Neural cell (in vitro differentiated cells): ENCODE data around the gene SUPT3H. TPM values are rescaled to one million over a fixed set of nuclear protein-coding genes. Genes with fewer than 3 reads are reported as not detected.

Source experiments
- H2AFZ ChIP-seq: fragments of 200-600, 300-800 bp; sonication (generic), shearing (Covaris generic); 2 replicates; pipeline ENCODE4 v1.6.0; 2014; ENCODE audit warnings: low read depth, mild to moderate bottlenecking, antibody characterized with exemption, low read length, moderate library complexity
- H3F3A ChIP-seq: fragments of 200-600 bp; shearing (Covaris generic); 2 replicates; pipeline ENCODE4 v1.6.1; 2016; ENCODE audit warnings: mild to moderate bottlenecking, moderate library complexity, mixed read lengths, antibody characterized with exemption, low read length; ENCODE audit not compliant: insufficient read depth, poor library complexity, severe bottlenecking
- H3K27ac ChIP-seq: fragments of 200-600, 300-800 bp; sonication (generic), shearing (Covaris generic); 2 replicates; pipeline ENCODE4 v1.5.1; 2014; ENCODE audit warnings: mild to moderate bottlenecking, low read length, moderate library complexity
- H3K27me3 ChIP-seq: fragments of 300-800, 200-600 bp; sonication (generic), shearing (Covaris generic); 2 replicates; pipeline ENCODE4 v1.6.0; 2014; ENCODE audit warnings: mild to moderate bottlenecking, low read depth, low read length, moderate library complexity; ENCODE audit not compliant: insufficient read depth
- H3K36me3 ChIP-seq: fragments of 300-800, 200-600 bp; sonication (generic), shearing (Covaris generic); 2 replicates; pipeline ENCODE4 v1.5.1; 2014; ENCODE audit warnings: mild to moderate bottlenecking, antibody characterized with exemption, low read length, moderate library complexity; ENCODE audit not compliant: insufficient read depth
- H3K4me2 ChIP-seq: fragments of 300-800, 200-600 bp; sonication (generic), shearing (Covaris generic); 2 replicates; pipeline ENCODE4 v1.6.0; 2014; ENCODE audit warnings: mild to moderate bottlenecking, low read length
- H3K4me3 ChIP-seq: fragments of 300-800, 200-600 bp; sonication (generic), shearing (Covaris generic); 2 replicates; pipeline ENCODE4 v1.5.1; 2014; ENCODE audit warnings: mild to moderate bottlenecking, low read length, moderate library complexity
- H3K79me2 ChIP-seq: fragments of 200-600 bp; shearing (Covaris generic); replicated peaks from 2 replicates; pipeline ENCODE4 v1.6.0; 2014; ENCODE audit warnings: mild to moderate bottlenecking, low read length, moderate library complexity; ENCODE audit not compliant: insufficient read depth
- H3K9ac ChIP-seq: fragments of 300-800, 200-600 bp; sonication (generic), shearing (Covaris generic); 2 replicates; pipeline ENCODE4 v1.6.1; 2016; ENCODE audit warnings: mild to moderate bottlenecking, low read length, mixed read lengths
- H3K9me2 ChIP-seq: fragments of 200-600 bp; shearing (Covaris generic); 2 replicates; pipeline ENCODE4 v1.6.1; 2016; ENCODE audit warnings: mild to moderate bottlenecking, low read length, mixed read lengths; ENCODE audit not compliant: insufficient read depth
- H3K9me3 ChIP-seq: fragments of 200-600, 300-800 bp; sonication (generic), shearing (Covaris generic); 2 replicates; pipeline ENCODE4 v1.6.1; 2016; ENCODE audit warnings: mild to moderate bottlenecking, mixed run types, low read length, moderate library complexity, mixed read lengths
- H4K20me1 ChIP-seq: fragments of 200-600 bp; shearing (Covaris generic); 2 replicates; pipeline ENCODE4 v1.6.1; 2016; ENCODE audit warnings: mild to moderate bottlenecking, mixed run types; ENCODE audit not compliant: insufficient read depth
- EP300 ChIP-seq: fragments of 450-650 bp; conservative IDR thresholded peaks from 2 replicates; pipeline ENCODE4 v1.6.1; 2014; ENCODE audit warnings: antibody characterized with exemption, mild to moderate bottlenecking, moderate library complexity; ENCODE audit not compliant: poor library complexity, severe bottlenecking
- EZH2 ChIP-seq: fragments of 200-600, 300-800 bp; shearing (Covaris generic), sonication (generic); IDR thresholded peaks from 2 replicates; pipeline ENCODE4 v1.6.1; 2014; ENCODE audit warnings: antibody characterized with exemption, low read length, borderline replicate concordance, mild to moderate bottlenecking; ENCODE audit not compliant: insufficient read depth, poor library complexity, severe bottlenecking
- MXI1 ChIP-seq: fragments of 450-650 bp; conservative IDR thresholded peaks from 2 replicates; pipeline ENCODE4 v1.6.1; 2014; ENCODE audit warnings: antibody characterized with exemption, mild to moderate bottlenecking; ENCODE audit not compliant: poor library complexity, severe bottlenecking
- POLR2AphosphoS5 ChIP-seq: IDR thresholded peaks from 2 replicates; pipeline ENCODE4 v1.6.1; 2012
- RAD21 ChIP-seq: fragments of 450-650 bp; conservative IDR thresholded peaks from 2 replicates; pipeline ENCODE4 v1.6.1; 2014; ENCODE audit warnings: antibody characterized with exemption, mild to moderate bottlenecking, moderate library complexity
- REST ChIP-seq: IDR thresholded peaks from 2 replicates; pipeline ENCODE4 v1.6.1; 2012; ENCODE audit warnings: borderline replicate concordance
- SMC3 ChIP-seq: fragments of 450-650 bp; conservative IDR thresholded peaks from 2 replicates; pipeline ENCODE4 v1.6.1; 2014; ENCODE audit warnings: antibody characterized with exemption, mild to moderate bottlenecking, moderate library complexity; ENCODE audit not compliant: poor library complexity
- TAF1 ChIP-seq: IDR thresholded peaks from 2 replicates; pipeline ENCODE4 v1.6.1; 2012; ENCODE audit warnings: low read depth
- polyA plus RNA-seq: library from polyadenylated mRNA; depleted of rRNA; stranded (reverse); fragments of >200 nt; gene quantifications from 2 replicates; pipeline ENCODE4 v1.2.3, GENCODE V29; 2014
- TF ChIP-seq, protein P1 (sequence below): fragments of 450-650 bp; IDR thresholded peaks from 2 replicates; pipeline ENCODE4 v1.5.1; 2014; ENCODE audit warnings: antibody characterized with exemption, mild to moderate bottlenecking, moderate library complexity; ENCODE audit not compliant: poor library complexity, severe bottlenecking

SUPT3H gene
- polyA plus RNA-seq, 1 donor from 2014 or later: 6.8 TPM

DNA sequence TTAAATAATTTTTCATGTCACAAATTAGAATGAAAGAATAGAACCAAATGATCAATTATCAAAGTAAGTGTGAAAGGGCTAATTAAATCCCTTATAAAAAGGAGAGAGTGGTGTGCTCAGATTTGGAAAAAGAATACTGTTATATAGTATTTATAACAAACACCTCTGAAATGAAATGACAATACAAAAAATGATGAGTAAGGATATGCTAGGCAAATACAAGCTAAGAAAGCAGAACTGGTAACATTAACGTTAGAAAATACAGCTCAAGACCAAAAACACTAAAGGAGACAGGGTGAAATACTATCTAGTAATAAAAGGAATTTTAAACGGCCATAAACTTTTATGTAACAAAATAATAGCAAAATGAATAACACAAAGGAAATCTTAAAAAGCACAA, 373.8 kb downstream of the SUPT3H start:
- no peaks in the 10 kb centered on the region for H4K20me1 ChIP-seq
- no peaks in the 10 kb centered on the region for H3K27me3 ChIP-seq
- no peaks in the 10 kb centered on the region for H3K79me2 ChIP-seq
- no peak overlapping the region for H3K4me2 ChIP-seq
- H3K4me3 ChIP-seq: no peak overlapping the region
- no peaks in the 10 kb centered on the region for H3K9me2 ChIP-seq
- no peak overlapping the region for H2AFZ ChIP-seq
- no peak overlapping the region for H3K9ac ChIP-seq
- H3K36me3 ChIP-seq: peaks cover 3% of the 10 kb centered on the region
- H3F3A ChIP-seq: no peaks in the 10 kb centered on the region
- no peak overlapping the region for H3K27ac ChIP-seq
- no peak for TF ChIP-seq TAF1
- TF ChIP-seq POLR2AphosphoS5: no peak
- TF ChIP-seq, protein P1, sequence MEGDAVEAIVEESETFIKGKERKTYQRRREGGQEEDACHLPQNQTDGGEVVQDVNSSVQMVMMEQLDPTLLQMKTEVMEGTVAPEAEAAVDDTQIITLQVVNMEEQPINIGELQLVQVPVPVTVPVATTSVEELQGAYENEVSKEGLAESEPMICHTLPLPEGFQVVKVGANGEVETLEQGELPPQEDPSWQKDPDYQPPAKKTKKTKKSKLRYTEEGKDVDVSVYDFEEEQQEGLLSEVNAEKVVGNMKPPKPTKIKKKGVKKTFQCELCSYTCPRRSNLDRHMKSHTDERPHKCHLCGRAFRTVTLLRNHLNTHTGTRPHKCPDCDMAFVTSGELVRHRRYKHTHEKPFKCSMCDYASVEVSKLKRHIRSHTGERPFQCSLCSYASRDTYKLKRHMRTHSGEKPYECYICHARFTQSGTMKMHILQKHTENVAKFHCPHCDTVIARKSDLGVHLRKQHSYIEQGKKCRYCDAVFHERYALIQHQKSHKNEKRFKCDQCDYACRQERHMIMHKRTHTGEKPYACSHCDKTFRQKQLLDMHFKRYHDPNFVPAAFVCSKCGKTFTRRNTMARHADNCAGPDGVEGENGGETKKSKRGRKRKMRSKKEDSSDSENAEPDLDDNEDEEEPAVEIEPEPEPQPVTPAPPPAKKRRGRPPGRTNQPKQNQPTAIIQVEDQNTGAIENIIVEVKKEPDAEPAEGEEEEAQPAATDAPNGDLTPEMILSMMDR: no peak
- TF ChIP-seq MXI1: no peak
- TF ChIP-seq EZH2: no peak
- no peak for TF ChIP-seq RAD21
- TF ChIP-seq REST: no peak
- no peak for TF ChIP-seq EP300
- no peak for TF ChIP-seq SMC3
- no peaks in the 10 kb centered on the region for H3K9me3 ChIP-seq

DNA sequence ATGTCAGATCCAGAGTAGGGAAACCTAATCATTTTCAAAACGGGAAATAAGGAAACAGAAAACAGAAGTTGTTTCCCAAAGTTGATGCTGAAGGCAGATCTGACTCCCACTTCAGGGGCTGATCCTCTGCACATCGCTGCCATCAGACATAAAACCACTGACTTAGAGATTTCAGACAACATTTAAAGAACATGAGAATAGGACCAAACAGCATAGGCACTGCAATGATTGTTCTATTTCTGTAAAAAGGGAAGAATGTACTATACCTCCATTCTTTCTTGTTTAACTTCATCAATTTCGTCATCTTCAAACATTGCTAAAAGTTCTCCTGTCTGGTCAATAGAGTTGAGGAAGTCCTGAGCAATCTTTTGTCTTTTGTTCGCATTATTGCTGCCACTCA, 374.3 kb downstream of the SUPT3H start:
- Histone ChIP-seq H3K9me3 (no peaks in the 10 kb centered on the region), H3K9ac (no peak overlapping the region), H3K9me2 (no peaks in the 10 kb centered on the region), H4K20me1 (no peaks in the 10 kb centered on the region), H3K27me3 (no peaks in the 10 kb centered on the region), H3K27ac (no peak overlapping the region), H3F3A (no peaks in the 10 kb centered on the region), H3K4me3 (no peak overlapping the region), H3K4me2 (no peak overlapping the region), H2AFZ (no peak overlapping the region), H3K79me2 (no peaks in the 10 kb centered on the region), H3K36me3 (peaks cover 3% of the 10 kb centered on the region)
- TF ChIP-seq POLR2AphosphoS5 (no peak), EZH2 (no peak), TAF1 (no peak), EP300 (no peak), RAD21 (no peak)
- TF ChIP-seq, protein P1: no peak
